WTC11 (cell line): Measurements from ENCODE around the gene ANKRD37. TPM values are rescaled to one million over a fixed set of nuclear protein-coding genes. Genes with fewer than 3 reads are reported as not detected.

Source experiments
- ATAC-seq: fragments of 200-7000 bp; cut with Tn5 transposase; 2 replicates; pipeline ENCODE4 v1.10.0; 2021; ENCODE audit warnings: mild to moderate bottlenecking, moderate library complexity
- Bru-seq: library from RNA; stranded (reverse); fragments of 400-500 nt; gene quantifications from one replicate; lab custom pipeline; 2021; lab: Mats Ljungman, UMichigan
- CTCF ChIA-PET: fragments of 300-600 bp; sonication (Branson Sonifier 250); formaldehyde crosslinking; loops from one replicate; lab custom pipeline; 2021; ENCODE audit warnings: antibody characterized with exemption; lab: Charles Lee
- POLR2A ChIA-PET: fragments of 350-600 bp; sonication (Branson Sonifier 250); formaldehyde crosslinking; loops from one replicate; lab custom pipeline; 2021; ENCODE audit warnings: antibody characterized with exemption; lab: Charles Lee
- DNase-seq: peaks from one replicate; pipeline ENCODE4 v3.0.0; 2021; ENCODE audit warnings: low spot score
- H3K27ac Mint-ChIP-seq: 2 replicates; pipeline ENCODE4 v1.8.0; 2021; ENCODE audit warnings: mixed read lengths
- H3K27me3 Mint-ChIP-seq: 2 replicates; pipeline ENCODE4 v1.8.0; 2021; ENCODE audit warnings: low read depth, mild to moderate bottlenecking, moderate library complexity, mixed read lengths
- H3K36me3 Mint-ChIP-seq: 2 replicates; pipeline ENCODE4 v1.8.0; 2021; ENCODE audit warnings: mixed read lengths
- H3K4me1 Mint-ChIP-seq: 2 replicates; pipeline ENCODE4 v1.8.0; 2022; ENCODE audit warnings: mixed read lengths
- H3K4me3 Mint-ChIP-seq: 2 replicates; pipeline ENCODE4 v1.8.0; 2021; ENCODE audit warnings: mild to moderate bottlenecking, moderate library complexity, mixed read lengths
- H3K9me3 Mint-ChIP-seq: 2 replicates; pipeline ENCODE4 v1.8.0; 2021; ENCODE audit warnings: mixed read lengths
- ARID4B ChIP-seq: sonication (generic); formaldehyde crosslinking; IDR thresholded peaks from 2 replicates; pipeline ENCODE4 v1.8.0; 2023; ENCODE audit warnings: missing genetic modification reagents, mild to moderate bottlenecking, borderline replicate concordance
- ATF6 ChIP-seq: sonication (generic); formaldehyde crosslinking; IDR thresholded peaks from 2 replicates; pipeline ENCODE4 v1.8.1; 2023; ENCODE audit warnings: mild to moderate bottlenecking, missing genetic modification reagents
- ERG ChIP-seq: fragments of 250-450 bp; sonication (Bioruptor Pico); IDR thresholded peaks from 2 replicates; pipeline ENCODE4 v1.8.0; 2021; ENCODE audit warnings: mild to moderate bottlenecking
- ETV6 ChIP-seq: sonication (generic); formaldehyde crosslinking; IDR thresholded peaks from 2 replicates; pipeline ENCODE4 v1.8.1; 2022; ENCODE audit warnings: mild to moderate bottlenecking, missing genetic modification reagents
- HMGXB4 ChIP-seq: sonication (generic); formaldehyde crosslinking; IDR thresholded peaks from 2 replicates; pipeline ENCODE4 v1.8.1; 2023; ENCODE audit warnings: mild to moderate bottlenecking, moderate library complexity, missing genetic modification reagents
- IRF1 ChIP-seq: sonication (generic); formaldehyde crosslinking; IDR thresholded peaks from 2 replicates; pipeline ENCODE4 v1.8.0; 2023; ENCODE audit warnings: missing genetic modification reagents
- MLX ChIP-seq: sonication (generic); formaldehyde crosslinking; IDR thresholded peaks from 2 replicates; pipeline ENCODE4 v1.8.1; 2023; ENCODE audit warnings: mild to moderate bottlenecking, missing genetic modification reagents, moderate library complexity
- MYBL2 ChIP-seq: sonication (generic); formaldehyde crosslinking; IDR thresholded peaks from 2 replicates; pipeline ENCODE4 v1.8.1; 2023; ENCODE audit warnings: mild to moderate bottlenecking, moderate library complexity, missing genetic modification reagents
- NFATC4 ChIP-seq: fragments of 250-450 bp; sonication (Bioruptor Pico); IDR thresholded peaks from 2 replicates; pipeline ENCODE4 v1.9.0; 2021; ENCODE audit warnings: mild to moderate bottlenecking
- NR1H2 ChIP-seq: sonication (generic); formaldehyde crosslinking; IDR thresholded peaks from 2 replicates; pipeline ENCODE4 v1.9.0; 2021; ENCODE audit warnings: mild to moderate bottlenecking, moderate library complexity, missing genetic modification reagents
- STAT6 ChIP-seq: sonication (generic); formaldehyde crosslinking; conservative IDR thresholded peaks from 2 replicates; pipeline ENCODE4 v1.8.1; 2023; ENCODE audit warnings: mild to moderate bottlenecking, low read depth, missing genetic modification reagents, moderate library complexity
- TEAD4 ChIP-seq: sonication (generic); formaldehyde crosslinking; IDR thresholded peaks from 2 replicates; pipeline ENCODE4 v1.8.0; 2022; ENCODE audit warnings: mild to moderate bottlenecking, missing genetic modification reagents
- USF2 ChIP-seq: sonication (generic); formaldehyde crosslinking; IDR thresholded peaks from 2 replicates; pipeline ENCODE4 v1.8.1; 2023; ENCODE audit warnings: mild to moderate bottlenecking, missing genetic modification reagents, moderate library complexity
- ZNF121 ChIP-seq: sonication (generic); formaldehyde crosslinking; IDR thresholded peaks from 2 replicates; pipeline ENCODE4 v1.8.0; 2023; ENCODE audit warnings: missing genetic modification reagents
- ZNF232 ChIP-seq: sonication (generic); formaldehyde crosslinking; IDR thresholded peaks from 2 replicates; pipeline ENCODE4 v1.8.0; 2022; ENCODE audit warnings: mild to moderate bottlenecking, missing genetic modification reagents
- ZNF263 ChIP-seq: sonication (generic); formaldehyde crosslinking; IDR thresholded peaks from 2 replicates; pipeline ENCODE4 v1.8.1; 2022; ENCODE audit warnings: low read depth, mild to moderate bottlenecking, moderate library complexity, missing genetic modification reagents
- long read RNA-seq, 3 experiments: library from RNA in 1 of 3; library from capped mRNA in 1 of 3; library from polyadenylated mRNA in 1 of 3; unstranded in 2 of 3; stranded (forward) in 1 of 3; transcript quantifications; one replicate each; pipeline ENCODE4 v2.0.0, GENCODE V29; 2021
- total RNA-seq: library from RNA; stranded (reverse); gene quantifications from 3 replicates; pipeline ENCODE4 v1.2.3, GENCODE V29; 2021

Gene ANKRD37
- total RNA-seq (3.0 to 6.5 TPM (median 5.6 TPM) in 3 replicates), Bru-seq, nascent RNA (percentile 55 among the genes with signal in this experiment)
- long read RNA-seq, experiment 1, partial matches to known transcripts = 0 of 3 reads
- long read RNA-seq, experiment 1, other reads (novel, unspliced or antisense) = 1 of 3 reads
- long read RNA-seq, experiment 2, transcript ANKRD37-201 (5 exons, 1,141 nt) = major isoform, 5 of 6 reads
- long read RNA-seq, experiment 2, partial matches to known transcripts = 0 of 6 reads
- long read RNA-seq, experiment 2, other reads (novel, unspliced or antisense) = 1 of 6 reads
- long read RNA-seq, experiment 3, partial matches to known transcripts = 1 of 6 reads
- long read RNA-seq, experiment 3, other reads (novel, unspliced or antisense) = 4 of 6 reads

GRCh38 chr4:185396724-185397385 lies at the start of gene ANKRD37:
TSS of gene ANKRD37 (plus strand) at chr4:185396841. CDS start at chr4:185396924, 83 bp downstream.
- peaks cover 39% of the 10 kb centered on the region for H3K36me3 Mint-ChIP-seq
- peaks cover 3% of the 10 kb centered on the region for H3K9me3 Mint-ChIP-seq
- peak within 1 kb of the TSS; percentile 93 for H3K27ac Mint-ChIP-seq
- H3K4me3 Mint-ChIP-seq = peak within 1 kb of the TSS; percentile 78
- ChIA-PET POLR2A (interaction anchor here (1.2 kb wide), 1 partner anchor 29 kb away, joined by 3 read pairs; the partner anchor contains the start of gene UFSP2), CTCF (interaction anchor here (0.6 to 1.9 kb wide), 6 partner anchors 11 to 641 kb away, joined by 3 to 11 read pairs (median 4); partner anchors contain the start of gene UFSP2)
- no peak for TF ChIP-seq IRF1 (CRISPR knock-in tag)
- TF ChIP-seq ETV6 = 0 out of 2 replicates have a peak, but pooled peaks have one; percentile 6
- TF ChIP-seq ZNF263 (CRISPR knock-in tag) = no peak
- TF ChIP-seq STAT6 (CRISPR knock-in tag) = no peak
- DNase-seq (peak; percentile 52), ATAC-seq (peak; percentile 18)
- no peaks in the 10 kb centered on the region for H3K27me3 Mint-ChIP-seq
- H3K4me1 Mint-ChIP-seq = peaks cover 22% of the 10 kb centered on the region

GRCh38 chr4:185346975-185347601 lies 49.6 kb upstream of the ANKRD37 start:
- Mint-ChIP-seq H3K4me3 (no peak overlapping the region), H3K27ac (peak overlapping the region; percentile 5; the same call in 1 of the 2 replicates)
- no peak for ATAC-seq
- TF ChIP-seq USF2 (CRISPR knock-in tag) = no peak
- TF ChIP-seq ZNF121 (CRISPR knock-in tag) = no peak
- no peak for TF ChIP-seq ATF6
- TF ChIP-seq TEAD4 = no peak
- no peak for TF ChIP-seq ERG (CRISPR knock-in tag)
- TF ChIP-seq MYBL2 (CRISPR knock-in tag) = no peak
- TF ChIP-seq ZNF232 (CRISPR knock-in tag) = no peak
- no peak for TF ChIP-seq MLX
- TF ChIP-seq NFATC4 = no peak
- TF ChIP-seq ARID4B (CRISPR knock-in tag) = no peak
- TF ChIP-seq HMGXB4 = no peak
- no peak for TF ChIP-seq NR1H2 (CRISPR knock-in tag)

More at GRCh38 chr4:185346975-185347601, 49.6 kb upstream of the ANKRD37 start:
- no peak for DNase-seq
- Mint-ChIP-seq H3K4me1 (peaks cover 18% of the 10 kb centered on the region), H3K27me3 (no peaks in the 10 kb centered on the region), H3K36me3 (peaks cover 46% of the 10 kb centered on the region), H3K9me3 (peaks cover 4% of the 10 kb centered on the region; the same call in 1 of the 2 replicates)
- ChIA-PET POLR2A (no interaction called here), CTCF (no interaction called here)
